GM23338 (cell line): ENCODE measurements around the gene GPATCH8.

Experiments used
- CREB1 ChIP-seq: fragments of 250-450 bp; sonication (Bioruptor Pico); IDR thresholded peaks from 2 replicates; pipeline ENCODE4 v1.5.0; 2020; ENCODE audit warnings: low read depth, mild to moderate bottlenecking, moderate library complexity
- CTCF ChIP-seq, 2 experiments: fragments of 200-600 bp in 1 of 2; sonication (generic) in 1 of 2; conservative IDR thresholded peaks; 2 replicates each; pipeline versions ENCODE4 v1.5.1 to v1.6.1; 2016 to 2017; ENCODE audit warnings: antibody characterized with exemption in 2 of 2, low read depth in 2 of 2, mild to moderate bottlenecking in 2 of 2, moderate library complexity in 1 of 2
- ETS1 ChIP-seq: IDR thresholded peaks from 2 replicates; pipeline ENCODE4 v1.6.1; 2016; ENCODE audit warnings: antibody characterized with exemption
- EZH2 ChIP-seq: fragments of 200-600 bp; sonication (generic); IDR thresholded peaks from one replicate; pipeline ENCODE4 v1.8.0; 2017; ENCODE audit warnings: antibody characterized with exemption, mild to moderate bottlenecking, low read depth; ENCODE audit not compliant: unreplicated experiment
- EZH2phosphoT487 ChIP-seq: fragments of 200-600 bp; sonication (generic); IDR thresholded peaks from one replicate; pipeline ENCODE4 v1.8.1; 2018; ENCODE audit warnings: antibody characterized with exemption; ENCODE audit not compliant: unreplicated experiment
- JUNB ChIP-seq: IDR thresholded peaks from one replicate; pipeline ENCODE4 v1.6.1; 2016; ENCODE audit warnings: antibody characterized with exemption; ENCODE audit not compliant: unreplicated experiment
- NANOG ChIP-seq: IDR thresholded peaks from 2 replicates; pipeline ENCODE4 v1.6.1; 2016; ENCODE audit warnings: antibody characterized with exemption, borderline replicate concordance
- POLR2AphosphoS5 ChIP-seq: IDR thresholded peaks from 2 replicates; pipeline ENCODE4 v1.6.1; 2016; ENCODE audit warnings: antibody characterized with exemption, low read depth
- REST ChIP-seq: IDR thresholded peaks from one replicate; pipeline ENCODE4 v1.6.1; 2018; ENCODE audit warnings: antibody characterized with exemption; ENCODE audit not compliant: unreplicated experiment
- STAT1 ChIP-seq: IDR thresholded peaks from one replicate; pipeline ENCODE4 v1.6.1; 2016; ENCODE audit warnings: antibody characterized with exemption; ENCODE audit not compliant: unreplicated experiment
- ZNF331 ChIP-seq: fragments of 250-450 bp; sonication (Bioruptor Pico); IDR thresholded peaks from 2 replicates; pipeline ENCODE4 v1.5.0; 2020; ENCODE audit warnings: low read depth, mild to moderate bottlenecking, moderate library complexity

GRCh38 chr17:44358066-44358465, 145.1 kb downstream of the GPATCH8 start:
- TF ChIP-seq EZH2: no peak
- TF ChIP-seq CTCF (conservative IDR thresholded peaks at IDR 0.05; ENCODE audit: low read depth in 2 of 2): 0 out of 4 replicates have a peak, but pooled peaks of 1 of the 2 experiments have one; percentile 8
- TF ChIP-seq EZH2phosphoT487: no peak
- no peak for TF ChIP-seq NANOG
- no peak for TF ChIP-seq CREB1 (CRISPR knock-in tag)
- no peak for TF ChIP-seq STAT1
- TF ChIP-seq POLR2AphosphoS5: no peak
- no peak for TF ChIP-seq ETS1
- no peak for TF ChIP-seq REST
- TF ChIP-seq JUNB: no peak
- no peak for TF ChIP-seq ZNF331
